ENCODE data around the gene CCDC86. TPM values are rescaled to one million over a fixed set of nuclear protein-coding genes. Genes with fewer than 3 reads are reported as not detected.

CCDC86 gene
- total RNA-seq, 3 donors from 2014 or later = 8.8 to 14.9 (median 14.7) TPM

GRCh38 chr11:60871378-60872061 lies 29.6 kb downstream of the CCDC86 start:
- no peaks in the 10 kb centered on the region for H3K4me1 ChIP-seq (ENCODE audit: low read depth)
- intact Hi-C loops (cut with DNase I, micrococcal nuclease) = no loop called here
- ATAC-seq = no peak
- peak in 1 of 3 donors; percentile 42 for DNase-seq
- H3K9me3 ChIP-seq = no peaks in the 10 kb centered on the region
- H3K36me3 ChIP-seq (ENCODE audit: low read depth) = no peaks in the 10 kb centered on the region
- H3K4me3 ChIP-seq = no peak overlapping the region
- no peak for TF ChIP-seq CTCF (IDR thresholded peaks at IDR 0.05)

- Histone ChIP-seq H3K4me1 (ENCODE audit: low read depth) (no peaks in the 10 kb centered on the region), H3K36me3 (ENCODE audit: low read depth) (no peaks in the 10 kb centered on the region), H3K9me3 (no peaks in the 10 kb centered on the region), H3K4me3 (no peak overlapping the region)
- intact Hi-C loops (cut with DNase I, micrococcal nuclease) = no loop called here
- ATAC-seq (peak; percentile 28), DNase-seq (peak in 2 of 3 donors; percentile 32 to 55)
- no peak for TF ChIP-seq CTCF (IDR thresholded peaks at IDR 0.05)
These were observed 30.4 kb downstream of the CCDC86 start for GRCh38 chr11:60872124-60872960.

- ATAC-seq = peak; percentile 23
- DNase-seq = peak in 1 of 3 donors; percentile 49
- no peak overlapping the region for H3K4me3 ChIP-seq
- no peaks in the 10 kb centered on the region for H3K36me3 ChIP-seq (ENCODE audit: low read depth)
- intact Hi-C loops (cut with DNase I, micrococcal nuclease) = no loop called here
- H3K9me3 ChIP-seq = no peaks in the 10 kb centered on the region
- no peaks in the 10 kb centered on the region for H3K4me1 ChIP-seq (ENCODE audit: low read depth)
- no peak for TF ChIP-seq CTCF (IDR thresholded peaks at IDR 0.05)
These were observed 31.1 kb downstream of the CCDC86 start for GRCh38 chr11:60872961-60873524.

DNA sequence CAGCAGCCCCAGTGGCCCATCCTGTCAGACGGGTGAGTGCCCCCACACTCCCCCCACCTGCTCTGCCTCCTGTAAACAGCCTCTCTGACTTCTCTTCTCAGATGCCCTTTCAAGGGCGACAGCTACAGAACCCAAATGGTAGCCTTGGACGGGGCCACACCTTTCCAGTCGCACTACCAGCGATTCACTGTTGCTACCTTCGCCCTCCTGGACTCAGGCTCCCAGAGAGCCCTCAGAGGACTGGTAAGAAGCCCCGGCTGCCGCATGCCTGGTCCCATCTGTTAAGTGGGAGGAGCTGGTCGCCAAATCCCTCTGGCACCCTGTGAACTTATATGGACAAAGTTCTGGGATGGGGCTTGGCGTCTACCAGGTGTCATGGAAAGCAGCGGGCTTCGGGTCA lies 31.6 kb downstream of the CCDC86 start:
- H3K4me3 ChIP-seq = no peak overlapping the region
- H3K4me1 ChIP-seq (ENCODE audit: low read depth) = no peaks in the 10 kb centered on the region
- no peaks in the 10 kb centered on the region for H3K36me3 ChIP-seq (ENCODE audit: low read depth)
- no peaks in the 10 kb centered on the region for H3K9me3 ChIP-seq
- ATAC-seq = no peak
- TF ChIP-seq CTCF (IDR thresholded peaks at IDR 0.05) = no peak
- peak in 1 of 3 donors; percentile 39 for DNase-seq
- intact Hi-C loops (cut with DNase I, micrococcal nuclease) = no loop called here

DNA sequence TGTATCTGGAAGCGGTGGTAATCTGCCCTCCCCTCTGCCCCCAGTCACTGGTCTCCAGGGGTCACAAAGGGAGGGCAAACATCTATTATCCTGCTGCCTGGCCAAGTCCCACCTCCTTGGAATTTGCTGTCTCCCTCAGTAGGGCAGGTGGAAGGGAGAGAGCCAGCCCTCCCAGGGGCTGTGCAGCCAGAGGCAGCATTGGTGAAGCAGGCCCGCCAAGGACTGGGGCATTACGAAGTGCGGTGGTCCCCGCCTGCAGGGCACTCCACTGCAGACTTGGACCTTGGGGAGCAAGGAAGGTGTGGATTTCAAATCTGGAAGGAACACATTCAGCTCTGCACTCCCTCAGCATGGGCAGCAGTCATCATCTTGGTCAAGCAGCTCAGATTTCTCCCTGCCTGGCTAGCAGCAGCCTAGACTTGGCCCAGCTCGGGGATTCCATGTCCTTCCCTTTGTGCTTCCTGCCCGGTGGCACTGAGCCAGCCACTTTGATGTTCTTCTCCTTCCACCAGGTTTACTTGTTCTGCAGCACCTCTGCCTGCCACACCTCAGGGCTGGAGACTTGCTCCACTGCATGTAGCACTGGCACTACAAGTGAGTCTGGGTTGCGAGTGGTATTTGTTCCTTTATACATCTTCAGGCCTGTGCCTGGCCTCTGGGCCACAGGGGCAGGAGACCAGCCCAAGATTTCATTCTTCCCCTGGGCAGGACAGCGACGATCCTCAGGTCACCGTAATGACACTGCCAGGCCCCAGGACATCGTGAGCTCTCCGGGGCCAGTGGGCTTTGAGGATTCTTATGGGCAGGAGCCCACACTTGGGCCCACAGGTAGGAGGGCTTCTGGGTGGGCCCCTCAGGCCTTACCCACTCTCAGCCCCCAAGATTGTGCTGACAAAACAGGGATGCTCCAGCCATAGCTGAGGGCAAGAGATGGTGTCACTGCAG lies 32.8 kb downstream of the CCDC86 start:
- peak in 1 of 3 donors; percentile 27 for DNase-seq
- Histone ChIP-seq H3K9me3 (no peaks in the 10 kb centered on the region), H3K4me1 (ENCODE audit: low read depth) (no peaks in the 10 kb centered on the region), H3K36me3 (ENCODE audit: low read depth) (no peaks in the 10 kb centered on the region), H3K4me3 (no peak overlapping the region)
- intact Hi-C loops (cut with DNase I, micrococcal nuclease) = no loop called here
- no peak for TF ChIP-seq CTCF (IDR thresholded peaks at IDR 0.05)
- ATAC-seq = no peak
